Stimulated activated effector memory CD8-positive, alpha-beta T cell treated with anti-CD3 and anti-CD28 coated beads, Interleukin-12 subunit alpha, Interleukin-12 subunit beta, amount 100 ng/mL, for 72 hours (primary cell): ENCODE results near the gene C6orf141.
A peak's percentile ranks its signal among the peaks of the same experiment; 100 is the strongest.
"Not testable (repeated sequence)": the region's sequence is repeated elsewhere in the genome, so short reads cannot be mapped to it uniquely, and the experiment has no call there.

Experiments
- ATAC-seq: fragments of 150-1000 bp; cut with Tn5 transposase; 2 replicates; pipeline ENCODE4 v1.10.0; 2021
- DNase-seq, 2 donors: peaks; one replicate each; pipeline ENCODE4 v3.0.0; 2021 to 2022; ENCODE audit warnings: low spot score in 2 of 2
- H3K27ac Mint-ChIP-seq: one replicate; pipeline ENCODE4 v1.8.0; 2022; ENCODE audit warnings: mild to moderate bottlenecking, mixed read lengths
- H3K36me3 Mint-ChIP-seq: one replicate; pipeline ENCODE4 v1.8.0; 2022; ENCODE audit warnings: mild to moderate bottlenecking, mixed read lengths
- H3K4me1 Mint-ChIP-seq: one replicate; pipeline ENCODE4 v1.8.0; 2022; ENCODE audit warnings: mixed read lengths
- H3K4me3 Mint-ChIP-seq: one replicate; pipeline ENCODE4 v1.8.0; 2022; ENCODE audit warnings: mild to moderate bottlenecking, mixed read lengths
- H3K9me3 Mint-ChIP-seq: one replicate; pipeline ENCODE4 v1.8.0; 2022; ENCODE audit warnings: mixed read lengths

Gene C6orf141

GRCh38 chr6:49551866-49552129, 1.3 kb downstream of the C6orf141 start:
- peaks cover 19% of the 10 kb centered on the region for H3K4me1 Mint-ChIP-seq
- DNase-seq (no peak), ATAC-seq (no peak)
- H3K36me3 Mint-ChIP-seq = no peaks in the 10 kb centered on the region
- H3K27ac Mint-ChIP-seq = no peak overlapping the region
- H3K9me3 Mint-ChIP-seq = no peaks in the 10 kb centered on the region
- peak overlapping the region; percentile 70 for H3K4me3 Mint-ChIP-seq

- Mint-ChIP-seq H3K9me3 (no peaks in the 10 kb centered on the region), H3K4me3 (no peak overlapping the region), H3K4me1 (peaks cover 19% of the 10 kb centered on the region), H3K27ac (no peak overlapping the region), H3K36me3 (no peaks in the 10 kb centered on the region)
- DNase-seq (no peak), ATAC-seq (no peak)
Observed at GRCh38 chr6:49552596-49552995, 2.1 kb downstream of the C6orf141 start.

DNA sequence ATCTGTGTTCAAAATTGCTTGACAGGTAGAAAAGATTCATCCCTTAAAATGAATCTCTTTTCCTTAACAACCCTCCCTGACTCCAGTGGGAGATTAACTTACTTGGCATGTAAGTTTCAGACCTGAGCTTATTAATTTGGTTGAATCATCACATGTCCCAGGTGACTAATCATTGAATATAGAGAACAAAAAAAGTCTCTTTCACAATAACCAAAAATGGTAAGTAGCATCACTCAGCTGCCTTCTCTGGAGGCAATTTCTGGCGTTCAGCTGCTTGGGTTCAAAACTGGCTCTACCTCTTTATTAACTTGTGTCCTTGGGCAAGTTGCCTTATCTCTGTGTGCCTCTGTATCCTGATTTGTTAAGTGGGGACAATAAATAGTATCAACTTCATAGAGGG, 2.9 kb downstream of the C6orf141 start:
- DNase-seq (no peak), ATAC-seq (no peak)
- Mint-ChIP-seq H3K4me3 (no peak overlapping the region), H3K36me3 (no peaks in the 10 kb centered on the region), H3K9me3 (no peaks in the 10 kb centered on the region), H3K27ac (no peak overlapping the region), H3K4me1 (peaks cover 19% of the 10 kb centered on the region)

- Mint-ChIP-seq H3K9me3 (no peaks in the 10 kb centered on the region), H3K4me3 (no peak overlapping the region), H3K36me3 (no peaks in the 10 kb centered on the region), H3K4me1 (peaks cover 10% of the 10 kb centered on the region), H3K27ac (no peak overlapping the region)
- ATAC-seq (no peak), DNase-seq (no peak)
Observed at GRCh38 chr6:49555951-49556350, 5.5 kb downstream of the C6orf141 start.

DNA sequence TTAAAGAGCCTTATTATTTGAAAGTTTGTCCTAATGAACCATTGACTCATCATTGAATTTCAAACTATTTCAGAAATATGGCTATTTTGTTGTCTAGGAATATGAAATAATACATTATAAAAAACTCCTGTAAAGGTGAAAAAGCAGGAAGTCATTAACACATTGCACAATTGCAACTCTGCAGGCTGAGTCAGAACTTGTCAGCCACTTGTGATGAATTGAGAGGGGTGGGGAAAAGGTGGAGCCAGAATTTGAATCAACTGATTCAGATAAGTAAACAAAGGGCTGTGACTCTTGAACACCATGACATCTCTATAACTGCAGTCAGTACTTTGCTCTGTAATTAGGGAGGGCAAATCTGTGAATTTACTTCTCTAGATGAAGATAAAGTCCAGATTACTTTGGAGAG, 6.0 kb downstream of the C6orf141 start:
- DNase-seq (no peak), ATAC-seq (peak; percentile 52)
- H3K27ac Mint-ChIP-seq = no peak overlapping the region
- H3K9me3 Mint-ChIP-seq = no peaks in the 10 kb centered on the region
- no peak overlapping the region for H3K4me3 Mint-ChIP-seq
- peaks cover 5% of the 10 kb centered on the region for H3K4me1 Mint-ChIP-seq
- no peaks in the 10 kb centered on the region for H3K36me3 Mint-ChIP-seq

GRCh38 chr6:49557177-49557576, 6.7 kb downstream of the C6orf141 start:
- Mint-ChIP-seq H3K9me3 (no peaks in the 10 kb centered on the region), H3K36me3 (no peaks in the 10 kb centered on the region), H3K4me1 (no peaks in the 10 kb centered on the region), H3K4me3 (no peak overlapping the region), H3K27ac (no peak overlapping the region)
- DNase-seq = no peak
- no peak for ATAC-seq

DNA sequence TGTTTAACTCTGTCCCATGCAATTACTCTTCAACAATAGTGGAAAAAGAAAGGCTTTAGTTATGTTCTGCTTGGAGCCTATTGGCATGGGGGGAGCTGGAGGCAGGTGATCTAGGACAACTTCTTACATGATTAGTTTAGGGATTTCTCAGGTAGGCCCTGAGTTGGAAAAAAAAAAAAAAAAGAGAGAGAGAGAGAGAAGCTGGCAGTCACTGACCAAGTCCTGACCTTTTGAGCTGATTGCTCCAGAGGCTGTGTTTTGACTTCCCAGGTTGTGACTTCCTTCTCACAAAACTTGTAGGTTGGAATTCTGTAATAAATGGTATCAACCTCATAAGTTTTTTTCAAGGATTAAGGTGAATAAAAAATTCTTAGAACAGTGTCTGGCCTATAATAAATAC, 7.8 kb downstream of the C6orf141 start:
- Mint-ChIP-seq H3K9me3 (no peaks in the 10 kb centered on the region), H3K27ac (no peak overlapping the region), H3K36me3 (no peaks in the 10 kb centered on the region), H3K4me1 (no peaks in the 10 kb centered on the region), H3K4me3 (no peak overlapping the region)
- DNase-seq (no peak), ATAC-seq (no peak)

DNA sequence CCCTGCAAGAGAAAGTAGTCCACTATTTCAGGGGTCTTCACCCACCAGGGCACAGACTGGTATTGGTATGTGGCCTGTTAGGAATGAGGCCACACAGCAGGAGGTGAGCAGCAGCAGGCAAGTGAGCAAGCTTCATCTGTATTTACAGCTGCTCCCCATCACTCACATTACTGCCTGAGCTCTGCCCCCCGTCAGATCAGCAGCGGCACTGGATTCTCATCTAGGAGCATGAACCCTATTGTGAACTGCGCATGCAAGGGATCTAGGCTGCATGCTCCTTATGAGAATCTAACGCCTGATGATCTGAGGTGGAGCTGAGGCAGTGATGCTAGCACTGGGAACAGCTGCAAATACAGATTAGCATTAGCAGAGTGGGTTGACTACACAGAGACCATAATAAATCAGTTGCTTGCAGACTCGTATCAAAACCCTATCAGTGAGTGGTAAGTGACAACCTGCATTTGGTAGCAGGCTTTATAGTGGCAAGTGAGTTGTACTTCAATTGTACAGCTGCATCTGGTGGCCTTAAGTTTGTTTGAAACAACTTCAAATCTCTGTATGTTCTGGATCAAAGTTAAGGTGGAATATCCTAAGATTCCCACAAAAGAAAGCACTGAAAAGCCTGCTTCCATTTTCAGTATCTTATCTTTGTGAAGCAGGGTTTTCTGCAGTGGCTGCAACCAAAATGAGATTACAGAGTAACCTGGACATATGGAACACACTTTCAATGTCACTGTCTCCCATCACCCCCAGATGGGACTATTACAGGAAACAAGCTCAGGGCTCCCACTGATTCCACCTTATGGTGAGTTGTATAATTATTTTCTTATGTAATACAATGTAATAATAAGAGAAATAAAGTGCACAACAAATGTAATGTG, 12.8 kb downstream of the C6orf141 start:
- no peak overlapping the region for H3K4me3 Mint-ChIP-seq
- DNase-seq = no peak
- no peak overlapping the region for H3K27ac Mint-ChIP-seq
- H3K36me3 Mint-ChIP-seq = no peaks in the 10 kb centered on the region
- no peaks in the 10 kb centered on the region for H3K4me1 Mint-ChIP-seq
- H3K9me3 Mint-ChIP-seq = no peaks in the 10 kb centered on the region
- ATAC-seq = no peak

- Mint-ChIP-seq H3K4me1 (no peaks in the 10 kb centered on the region), H3K9me3 (no peaks in the 10 kb centered on the region), H3K4me3 (no peak overlapping the region), H3K27ac (no peak overlapping the region), H3K36me3 (no peaks in the 10 kb centered on the region)
- ATAC-seq = no peak
- no peak for DNase-seq
Observed at GRCh38 chr6:49564552-49564951, 14.1 kb downstream of the C6orf141 start.

DNA sequence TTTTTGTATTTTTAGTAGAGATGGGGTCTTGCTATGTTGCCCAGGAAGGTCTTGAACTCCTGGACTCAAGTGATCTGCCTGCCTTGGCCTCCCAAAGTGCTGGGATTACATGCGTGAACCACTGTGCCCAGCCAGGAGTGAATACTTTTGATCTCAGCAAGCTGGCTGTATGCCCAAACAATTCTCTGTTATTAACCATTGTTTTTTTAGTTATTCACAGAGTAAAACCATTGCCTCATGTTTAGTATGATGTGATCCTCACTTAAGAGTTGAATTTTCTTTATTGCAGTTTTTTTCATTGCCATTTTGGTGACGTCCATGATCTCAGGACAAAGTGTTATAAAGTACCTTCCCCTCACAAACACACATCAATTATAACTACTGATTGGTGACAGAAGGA, 14.8 kb downstream of the C6orf141 start:
- Mint-ChIP-seq H3K27ac (no peak overlapping the region), H3K4me1 (no peaks in the 10 kb centered on the region), H3K4me3 (no peak overlapping the region), H3K36me3 (no peaks in the 10 kb centered on the region), H3K9me3 (no peaks in the 10 kb centered on the region)
- ATAC-seq (no peak), DNase-seq (no peak)

DNA sequence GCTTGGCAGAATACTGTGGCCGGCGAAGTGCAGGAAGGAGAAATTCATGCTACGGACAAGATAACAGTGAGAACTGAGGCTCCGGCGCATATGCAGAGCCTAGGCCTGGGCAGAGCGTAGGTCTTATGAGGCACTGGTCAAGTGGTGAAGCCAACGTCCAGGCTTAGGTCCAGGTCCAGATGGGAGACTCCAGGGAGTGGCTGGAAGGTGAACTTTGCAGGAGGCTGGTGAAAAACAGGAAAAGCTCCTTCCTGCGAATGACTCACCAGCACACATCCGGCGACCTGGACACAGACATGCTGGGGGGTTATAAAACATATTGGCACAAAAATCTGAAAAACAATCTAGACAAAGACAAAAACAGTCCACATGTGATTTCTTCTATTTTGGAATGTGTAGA, 15.4 kb downstream of the C6orf141 start:
- no peak for DNase-seq

DNA sequence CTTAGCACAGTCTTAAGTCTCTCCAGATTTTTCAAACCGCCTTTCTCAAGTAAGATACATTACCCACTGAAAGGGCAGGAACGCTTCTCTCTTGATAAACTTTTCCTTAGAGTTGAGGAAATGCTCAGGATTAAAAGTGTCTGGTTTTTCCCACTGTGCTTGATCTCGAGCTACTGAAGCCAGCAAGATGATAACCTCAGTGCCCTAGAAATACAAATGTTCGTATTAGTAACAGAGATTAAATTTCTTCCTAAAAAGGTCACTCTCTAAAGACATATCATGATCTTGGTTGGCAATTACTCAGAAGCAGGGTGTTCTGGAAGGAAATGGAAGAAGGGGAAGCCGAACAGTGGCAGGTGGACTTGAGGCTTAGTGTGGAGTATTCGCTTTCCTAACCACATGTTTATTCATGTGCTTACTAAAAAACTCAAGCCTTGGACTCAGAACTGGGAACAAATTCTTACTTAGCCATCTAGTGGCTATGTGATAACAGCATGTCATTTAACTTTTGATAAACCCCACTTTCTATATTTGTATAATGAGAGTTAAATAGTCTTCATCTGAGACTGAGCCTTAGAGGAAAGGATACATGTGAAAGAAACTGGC, 20.1 kb downstream of the C6orf141 start:
- Mint-ChIP-seq H3K36me3 (no peaks in the 10 kb centered on the region), H3K27ac (no peak overlapping the region), H3K9me3 (peaks cover 3% of the 10 kb centered on the region), H3K4me3 (no peak overlapping the region), H3K4me1 (no peaks in the 10 kb centered on the region)
- ATAC-seq (no peak), DNase-seq (no peak)

More for the DNA sequence above, 15.4 kb downstream of the C6orf141 start:
- Mint-ChIP-seq H3K9me3 (no peaks in the 10 kb centered on the region), H3K4me1 (no peaks in the 10 kb centered on the region), H3K36me3 (no peaks in the 10 kb centered on the region), H3K4me3 (no peak overlapping the region), H3K27ac (no peak overlapping the region)
- ATAC-seq = no peak

- Mint-ChIP-seq H3K9me3 (peaks cover 5% of the 10 kb centered on the region), H3K27ac (no peak overlapping the region), H3K4me3 (no peak overlapping the region), H3K36me3 (no peaks in the 10 kb centered on the region), H3K4me1 (no peaks in the 10 kb centered on the region)
- DNase-seq = no peak
- no peak for ATAC-seq
Observed at GRCh38 chr6:49576618-49577017, 26.1 kb downstream of the C6orf141 start.

- H3K36me3 Mint-ChIP-seq = no peaks in the 10 kb centered on the region
- no peak overlapping the region for H3K4me3 Mint-ChIP-seq
- H3K9me3 Mint-ChIP-seq = peaks cover 2% of the 10 kb centered on the region
- no peak for DNase-seq
- no peaks in the 10 kb centered on the region for H3K4me1 Mint-ChIP-seq
- H3K27ac Mint-ChIP-seq = no peak overlapping the region
- ATAC-seq = no peak
Observed at GRCh38 chr6:49579649-49580048, 29.2 kb downstream of the C6orf141 start.

DNA sequence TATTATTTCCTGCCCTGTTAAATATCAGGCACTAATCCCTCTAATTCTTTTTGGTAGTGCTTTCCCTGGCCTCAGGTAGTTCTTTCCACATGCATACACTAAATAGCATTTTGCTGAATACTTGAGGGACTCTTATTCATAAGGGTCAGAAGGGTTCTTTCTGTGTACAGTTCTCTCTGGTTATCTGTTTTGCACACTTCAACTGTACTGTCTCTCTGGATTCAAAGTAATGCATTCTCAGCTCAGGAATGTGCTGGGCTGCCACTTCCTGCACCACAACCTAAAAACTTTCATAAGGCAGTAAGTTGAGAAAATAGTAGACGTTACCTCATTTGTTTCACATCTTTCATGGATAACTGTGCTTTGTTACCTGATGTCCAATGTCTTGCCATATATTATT, 32.1 kb downstream of the C6orf141 start:
- Mint-ChIP-seq H3K27ac (no peak overlapping the region), H3K36me3 (no peaks in the 10 kb centered on the region), H3K9me3 (peaks cover 2% of the 10 kb centered on the region), H3K4me3 (no peak overlapping the region), H3K4me1 (no peaks in the 10 kb centered on the region)
- ATAC-seq (no peak), DNase-seq (no peak)

GRCh38 chr6:49587262-49587661, 36.8 kb downstream of the C6orf141 start:
- H3K4me1 Mint-ChIP-seq, ATAC-seq, H3K27ac Mint-ChIP-seq, H3K9me3 Mint-ChIP-seq, H3K4me3 Mint-ChIP-seq, H3K36me3 Mint-ChIP-seq, DNase-seq: not testable (repeated sequence)
